Eye (tissue), 1 donor: Measurements from ENCODE around the gene MOK.
"Not testable (repeated sequence)": the region's sequence is repeated elsewhere in the genome, so short reads cannot be mapped to it uniquely, and the experiment has no call there.

ENCODE experiments used
- DNase-seq: peaks from one replicate; pipeline ENCODE4 v3.0.0-alpha.2; 2015

The MOK gene

GRCh38 chr14:102240481-102240880, 64.5 kb downstream of the MOK start:
- DNase-seq, result not testable (repeated sequence)

- no peak for DNase-seq
Observed at GRCh38 chr14:102239231-102239630, 65.7 kb downstream of the MOK start.

- DNase-seq, result no peak
Observed at GRCh38 chr14:102238766-102239165, 66.2 kb downstream of the MOK start.

GRCh38 chr14:102238131-102238530, 66.8 kb downstream of the MOK start:
- DNase-seq, result no peak

- no peak for DNase-seq
Observed at GRCh38 chr14:102236026-102236425, 68.9 kb downstream of the MOK start.

GRCh38 chr14:102235275-102235897, 69.6 kb downstream of the MOK start:
- DNase-seq, result peak; percentile 89

GRCh38 chr14:102234331-102235264, 70.4 kb downstream of the MOK start:
- no peak for DNase-seq

- DNase-seq, result no peak
Observed at GRCh38 chr14:102233081-102233480, 71.9 kb downstream of the MOK start.

- no peak for DNase-seq
Observed at GRCh38 chr14:102232348-102232625, 72.7 kb downstream of the MOK start.

GRCh38 chr14:102231476-102232347, 73.3 kb downstream of the MOK start:
- DNase-seq, result peak; percentile 56

- DNase-seq, result no peak
Observed at GRCh38 chr14:102230481-102231210, 74.3 kb downstream of the MOK start.

- no peak for DNase-seq
Observed at GRCh38 chr14:102229739-102230092, 75.2 kb downstream of the MOK start.

GRCh38 chr14:102229071-102229738, 75.8 kb downstream of the MOK start:
- no peak for DNase-seq

GRCh38 chr14:102227184-102227964, 77.6 kb downstream of the MOK start:
- DNase-seq, result no peak

- DNase-seq, result no peak
Observed at GRCh38 chr14:102226356-102227125, 78.4 kb downstream of the MOK start.

- peak; percentile 42 for DNase-seq
Observed at GRCh38 chr14:102225936-102226335, 79.0 kb downstream of the MOK start.

- DNase-seq, result no peak
Observed at GRCh38 chr14:102225386-102225785, 79.6 kb downstream of the MOK start.

GRCh38 chr14:102223682-102224081, 81.3 kb downstream of the MOK start:
- DNase-seq, result no peak

- DNase-seq, result no peak
Observed at GRCh38 chr14:102222751-102223150, 82.2 kb downstream of the MOK start.

GRCh38 chr14:102222009-102222575, 82.9 kb downstream of the MOK start:
- DNase-seq, result no peak
